Liver (tissue), 9 donors: ENCODE measurements around the gene FRMD1. TPM values are rescaled to one million over a fixed set of nuclear protein-coding genes. Genes with fewer than 3 reads are reported as not detected.

ENCODE experiments used
- DNase-seq: peaks from one replicate; pipeline ENCODE4 v3.0.0-alpha.2; 2017; ENCODE audit warnings: low spot score
- H3K27ac ChIP-seq, 2 donors: one replicate each; pipeline ENCODE4 v1.7.0; 2013; ENCODE audit warnings: inconsistent platforms in 2 of 2, low read length in 2 of 2, control low read depth in 1 of 2, low read depth in 1 of 2, mild to moderate bottlenecking in 1 of 2
- H3K27me3 ChIP-seq, 4 donors: one replicate each; pipeline versions ENCODE4 v1.6.1 to v1.7.0; 2013; ENCODE audit warnings: low read length in 3 of 4, inconsistent platforms in 1 of 4, mild to moderate bottlenecking in 1 of 4, moderate library complexity in 1 of 4; ENCODE audit not compliant: control insufficient read depth in 4 of 4, insufficient read depth in 4 of 4
- H3K36me3 ChIP-seq, 4 donors: one replicate each; pipeline versions ENCODE4 v1.6.1 to v1.7.0; 2013; ENCODE audit warnings: low read length in 3 of 4, mild to moderate bottlenecking in 3 of 4, low read depth in 1 of 4, moderate library complexity in 1 of 4; ENCODE audit not compliant: control insufficient read depth in 4 of 4, insufficient read depth in 3 of 4
- H3K4me1 ChIP-seq, 4 donors: one replicate each; pipeline versions ENCODE4 v1.6.1 to v1.7.0; 2013; ENCODE audit warnings: low read length in 3 of 4, mild to moderate bottlenecking in 3 of 4, moderate library complexity in 1 of 4; ENCODE audit not compliant: control insufficient read depth in 4 of 4, insufficient read depth in 4 of 4
- H3K4me3 ChIP-seq, 3 donors: one replicate each; pipeline versions ENCODE4 v1.6.1 to v1.7.0; 2013; ENCODE audit warnings: low read length in 3 of 3, control low read depth in 1 of 3, low read depth in 1 of 3, mild to moderate bottlenecking in 1 of 3
- H3K9ac ChIP-seq, 2 donors: one replicate each; pipeline ENCODE4 v1.7.0; 2013; ENCODE audit warnings: low read length in 2 of 2, mild to moderate bottlenecking in 2 of 2, moderate library complexity in 2 of 2, control low read depth in 1 of 2, low read depth in 1 of 2
- H3K9me3 ChIP-seq, 4 donors: one replicate each; pipeline versions ENCODE4 v1.6.1 to v1.7.0; 2013; ENCODE audit warnings: low read length in 3 of 4; ENCODE audit not compliant: control insufficient read depth in 4 of 4
- CTCF ChIP-seq: fragments of 150-350 bp; IDR thresholded peaks from 2 replicates; pipeline ENCODE4 v1.5.1; 2017; ENCODE audit warnings: improper control_type of control experiment, low read depth, low read length; ENCODE audit not compliant: missing input control
- EGR1 ChIP-seq, 2 donors: IDR thresholded peaks; 2 replicates each; pipeline ENCODE4 v1.6.1; 2016 to 2018; ENCODE audit warnings: antibody characterized with exemption in 2 of 2, low read depth in 2 of 2
- FOXA1 ChIP-seq: IDR thresholded peaks from 2 replicates; pipeline ENCODE4 v1.6.1; 2016; ENCODE audit warnings: antibody characterized with exemption
- FOXA2 ChIP-seq: IDR thresholded peaks from 2 replicates; pipeline ENCODE4 v1.6.1; 2016; ENCODE audit warnings: antibody characterized with exemption
- GABPA ChIP-seq, 2 donors: IDR thresholded peaks in 1 of 2; conservative IDR thresholded peaks in 1 of 2; 2 replicates each; pipeline ENCODE4 v1.6.1; 2016; ENCODE audit warnings: antibody characterized with exemption in 2 of 2, mild to moderate bottlenecking in 1 of 2, moderate library complexity in 1 of 2
- HNF4A ChIP-seq, 2 donors: conservative IDR thresholded peaks; 2 replicates each; pipeline ENCODE4 v1.6.1; 2016; ENCODE audit warnings: antibody characterized with exemption in 2 of 2, mild to moderate bottlenecking in 2 of 2
- HNF4G ChIP-seq: IDR thresholded peaks from 2 replicates; pipeline ENCODE4 v1.6.1; 2016; ENCODE audit warnings: antibody characterized with exemption
- NR2F2 ChIP-seq: IDR thresholded peaks from 2 replicates; pipeline ENCODE4 v1.6.1; 2016; ENCODE audit warnings: antibody characterized with exemption
- RAD21 ChIP-seq, 2 donors: IDR thresholded peaks; 2 replicates each; pipeline ENCODE4 v1.6.1; 2016; ENCODE audit warnings: antibody characterized with exemption in 2 of 2, mild to moderate bottlenecking in 2 of 2
- REST ChIP-seq: IDR thresholded peaks from 2 replicates; pipeline ENCODE4 v1.6.1; 2016; ENCODE audit warnings: antibody characterized with exemption, mild to moderate bottlenecking
- RXRA ChIP-seq, 2 donors: IDR thresholded peaks; 2 replicates each; pipeline ENCODE4 v1.6.1; 2017 to 2018; ENCODE audit warnings: antibody characterized with exemption in 2 of 2, mild to moderate bottlenecking in 1 of 2
- SP1 ChIP-seq: IDR thresholded peaks from 2 replicates; pipeline ENCODE4 v1.6.1; 2018; ENCODE audit warnings: antibody characterized with exemption, mild to moderate bottlenecking
- TAF1 ChIP-seq: conservative IDR thresholded peaks from 2 replicates; pipeline ENCODE4 v1.6.1; 2016; ENCODE audit warnings: antibody characterized with exemption, mild to moderate bottlenecking
- ZBTB33 ChIP-seq: IDR thresholded peaks from 2 replicates; pipeline ENCODE4 v1.6.1; 2016; ENCODE audit warnings: antibody characterized with exemption
- WGBS: extraction: QIAGEN DNeasy Blood & Tissue Kit; methylation state at CpG from one replicate; pipeline ENCODE4 v1.1.7; 2013; 5-methylcytosine and 5-hydroxymethylcytosine counted together
- polyA plus RNA-seq, 2 donors: library from polyadenylated mRNA; stranded (reverse) in 1 of 2; unstranded in 1 of 2; fragments of 200-250 nt in 1 of 2; fragments of >200 nt in 1 of 2; fragmentation: Nextera tagmentation in 1 of 2; extraction: Ambion mirVana in 1 of 2; gene quantifications; one replicate each; pipeline versions ENCODE4 v1.2.1 to v1.2.3, GENCODE V29; 2013 to 2015
- total RNA-seq, 2 donors: library from RNA; depleted of rRNA; stranded (reverse); fragments of >200 nt; gene quantifications; one replicate each; pipeline ENCODE4 v1.2.3, GENCODE V29; 2014
- TF ChIP-seq, protein P1 (sequence below): IDR thresholded peaks from 2 replicates; pipeline ENCODE4 v1.6.1; 2016; ENCODE audit warnings: antibody characterized with exemption
- donor health status: healthy.
- donor health status: healthy.
- donor health status: healthy.
- donor health status: healthy.
- donor health status: healthy.

FRMD1 gene
- total and polyA plus RNA-seq, 4 donors: 0.04 to 0.17 (median 0.12) TPM

DNA sequence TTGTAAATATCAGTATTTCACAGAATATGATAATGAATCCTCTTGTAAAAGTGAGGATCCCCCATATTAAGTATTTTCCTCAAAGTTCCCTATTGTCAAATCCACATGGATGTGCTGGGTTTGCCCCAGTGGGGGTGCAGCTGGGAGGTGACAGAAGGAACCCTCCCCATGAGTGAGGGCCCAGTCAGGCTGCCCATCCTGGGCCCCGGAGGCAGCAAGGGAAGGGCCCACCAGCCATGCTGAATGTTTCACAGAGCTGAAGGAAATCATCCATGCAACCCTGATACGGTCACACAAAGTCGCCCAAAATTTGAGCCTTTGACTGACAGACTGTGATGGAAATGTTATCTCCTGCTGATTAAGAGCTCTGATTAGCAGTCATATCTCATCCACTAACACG is 39.7 kb downstream of the FRMD1 start:
- no peak for TF ChIP-seq NR2F2
- no peak for TF ChIP-seq ZBTB33
- no peak for TF ChIP-seq REST
- TF ChIP-seq TAF1: no peak
- TF ChIP-seq, protein P1, sequence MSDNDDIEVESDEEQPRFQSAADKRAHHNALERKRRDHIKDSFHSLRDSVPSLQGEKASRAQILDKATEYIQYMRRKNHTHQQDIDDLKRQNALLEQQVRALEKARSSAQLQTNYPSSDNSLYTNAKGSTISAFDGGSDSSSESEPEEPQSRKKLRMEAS: no peak
- no peak for TF ChIP-seq HNF4G
- TF ChIP-seq SP1: no peak
- no peak for TF ChIP-seq RXRA (IDR thresholded peaks at IDR 0.05)
- TF ChIP-seq HNF4A (conservative IDR thresholded peaks at IDR 0.05): no peak
- TF ChIP-seq FOXA2: no peak
- TF ChIP-seq CTCF: no peak
- no peak for TF ChIP-seq GABPA (IDR thresholded peaks at IDR 0.05 in 1 of 2, conservative IDR thresholded peaks at IDR 0.05 in 1 of 2)
- Histone ChIP-seq H3K36me3 (no peaks in the 10 kb centered on the region), H3K9ac (no peak overlapping the region), H3K27me3 (no peaks in the 10 kb centered on the region), H3K9me3 (peaks cover 16 to 43% (median 23%) of the 10 kb centered on the region in 4 donors), H3K4me3 (no peak overlapping the region), H3K4me1 (peaks cover 0 to 6% (median 4%) of the 10 kb centered on the region in 4 donors), H3K27ac (no peak overlapping the region)
- WGBS: 95% methylated on average over 4 of the region's 4 CpGs
- no peak for DNase-seq

DNA sequence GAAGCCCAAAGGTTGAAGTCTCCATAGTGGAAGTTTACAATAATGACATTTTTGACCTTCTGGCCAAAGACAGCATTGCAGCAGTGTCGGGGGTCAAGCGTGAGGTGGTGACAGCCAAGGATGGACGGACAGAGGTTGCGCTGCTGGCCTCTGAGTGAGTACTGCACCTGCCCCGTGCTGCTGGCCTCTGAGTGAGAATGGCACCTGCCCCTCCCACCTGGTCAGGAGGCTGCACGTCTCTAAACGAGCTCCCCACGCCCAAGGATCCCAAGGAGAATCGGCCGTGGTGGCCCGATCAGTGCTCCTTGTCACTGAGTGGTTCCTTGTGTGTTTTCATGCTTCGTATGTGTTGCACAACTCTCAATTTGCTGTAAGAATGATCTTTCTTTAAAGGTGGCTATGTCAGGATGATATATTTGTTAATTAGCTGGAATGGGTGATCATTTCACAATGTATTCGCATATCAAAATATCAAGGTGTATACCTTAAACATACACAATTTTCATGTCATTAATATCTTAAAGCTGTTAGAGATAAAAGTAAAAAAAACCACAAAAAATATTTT is 40.4 kb downstream of the FRMD1 start:
- DNase-seq: no peak
- TF ChIP-seq HNF4G (no peak), RAD21 (IDR thresholded peaks at IDR 0.05) (no peak), SP1 (no peak), FOXA1 (no peak), RXRA (IDR thresholded peaks at IDR 0.05) (no peak), EGR1 (IDR thresholded peaks at IDR 0.05; ENCODE audit: low read depth in 2 of 2) (no peak), FOXA2 (no peak), TAF1 (no peak), REST (no peak)
- TF ChIP-seq, protein P1: no peak
- H3K9me3 ChIP-seq: peaks cover 16 to 43% (median 23%) of the 10 kb centered on the region in 4 donors
- H3K4me3 ChIP-seq: peak overlapping the region in 1 of 3 donors; percentile 5
- no peaks in the 10 kb centered on the region for H3K27me3 ChIP-seq
- WGBS: 93% methylated on average over 13 of the region's 13 CpGs
- no peak overlapping the region for H3K9ac ChIP-seq
- peaks cover 0 to 6% (median 4%) of the 10 kb centered on the region in 4 donors for H3K4me1 ChIP-seq
- H3K27ac ChIP-seq: no peak overlapping the region
- no peaks in the 10 kb centered on the region for H3K36me3 ChIP-seq
